Fibroblast of lung (primary cell): ENCODE measurements around the gene P3R3URF. TPM values are rescaled to one million over a fixed set of nuclear protein-coding genes. Genes with fewer than 3 reads are reported as not detected.

ENCODE experiments used
- DNase-seq, 2 donors: peaks; one replicate each; pipeline versions ENCODE4 v3.0.0 to v3.0.0-alpha.2; 2010; ENCODE audit warnings: low read depth in 2 of 2
- H2AFZ ChIP-seq: 2 replicates; pipeline ENCODE4 v1.5.1; 2012; ENCODE audit warnings: low read length, control low read depth, inconsistent platforms
- H3K27ac ChIP-seq: 2 replicates; pipeline ENCODE4 v1.5.1; 2011; ENCODE audit warnings: low read length, control low read depth; ENCODE audit not compliant: insufficient read depth
- H3K27me3 ChIP-seq: 2 replicates; pipeline ENCODE4 v1.5.1; 2011; ENCODE audit warnings: mild to moderate bottlenecking, low read length; ENCODE audit not compliant: control insufficient read depth, insufficient read depth
- H3K36me3 ChIP-seq: 2 replicates; pipeline ENCODE4 v1.5.1; 2011; ENCODE audit warnings: low read length; ENCODE audit not compliant: control insufficient read depth, insufficient read depth
- H3K4me1 ChIP-seq: 2 replicates; pipeline ENCODE4 v1.5.1; 2011; ENCODE audit warnings: low read length; ENCODE audit not compliant: control insufficient read depth, insufficient read depth; ENCODE audit errors: extremely low read depth
- H3K4me2 ChIP-seq: 2 replicates; pipeline ENCODE4 v1.5.1; 2011; ENCODE audit warnings: low read length, control low read depth; ENCODE audit not compliant: insufficient read depth; ENCODE audit errors: extremely low read depth
- H3K4me3 ChIP-seq, 4 experiments: fragments of 200-600 bp in 1 of 4; sonication (generic) in 1 of 4; replicated peaks in 1 of 4; 2 replicates each; pipeline ENCODE4 v1.5.1; 2011 to 2016; ENCODE audit warnings: low read length in 4 of 4, low read depth in 3 of 4, mild to moderate bottlenecking in 3 of 4, control low read depth in 2 of 4, inconsistent platforms in 1 of 4, mixed read lengths in 1 of 4; ENCODE audit not compliant: insufficient read depth in 1 of 4; ENCODE audit errors: control extremely low read depth in 1 of 4
- H3K79me2 ChIP-seq: 2 replicates; pipeline ENCODE4 v1.5.1; 2012; ENCODE audit warnings: mild to moderate bottlenecking, low read length, inconsistent platforms; ENCODE audit not compliant: control insufficient read depth, insufficient read depth
- H3K9ac ChIP-seq: 2 replicates; pipeline ENCODE4 v1.5.1; 2011; ENCODE audit warnings: mild to moderate bottlenecking, low read length, control low read depth; ENCODE audit not compliant: insufficient read depth
- H3K9me3 ChIP-seq: 2 replicates; pipeline ENCODE4 v1.5.1; 2012; ENCODE audit warnings: low read depth, low read length; ENCODE audit not compliant: control insufficient read depth, insufficient read depth
- H4K20me1 ChIP-seq: 2 replicates; pipeline ENCODE4 v1.5.1; 2011; ENCODE audit warnings: low read length; ENCODE audit not compliant: control insufficient read depth, insufficient read depth; ENCODE audit errors: extremely low read depth
- CTCF ChIP-seq, 2 donors: IDR thresholded peaks in 1 of 2; conservative IDR thresholded peaks in 1 of 2; 1 replicate in 1 of 2; 2 replicates in 1 of 2; pipeline ENCODE4 v1.5.1; 2011 to 2012; ENCODE audit warnings: low read length in 2 of 2, control low read depth in 1 of 2, inconsistent platforms in 1 of 2, low read depth in 1 of 2, mild to moderate bottlenecking in 1 of 2
- EZH2 ChIP-seq: IDR thresholded peaks from 2 replicates; pipeline ENCODE4 v1.5.1; 2012; ENCODE audit warnings: low read length, control low read depth, mild to moderate bottlenecking; ENCODE audit errors: missing control alignments
- polyA plus RNA-seq, 2 donors: library from polyadenylated mRNA; depleted of rRNA in 1 of 2; stranded (reverse) in 1 of 2; unstranded in 1 of 2; fragments of >200 nt; gene quantifications; 2 replicates each; pipeline ENCODE4 v1.2.1, GENCODE V29; 2011 to 2012; ENCODE audit warnings: missing spikeins in 1 of 2
- total RNA-seq: library from RNA; depleted of rRNA; stranded (reverse); fragments of >200 nt; gene quantifications from 2 replicates; pipeline ENCODE4 v1.2.1, GENCODE V29; 2014

P3R3URF gene
- total and polyA plus RNA-seq, 2 donors (not counting 1 experiment from before 2014, with no cell fraction given) = not detected

- peak overlapping the region; percentile 33 to 54 (median 38) for H3K4me3 ChIP-seq
- TF ChIP-seq CTCF (conservative IDR thresholded peaks at IDR 0.05 in 1 of 2, IDR thresholded peaks at IDR 0.05 in 1 of 2; ENCODE audit: low read depth in 1 of 2, low read length in 2 of 2) (no peak), EZH2 (no peak)
- no peaks in the 10 kb centered on the region for H3K4me1 ChIP-seq
- peak in 1 of 2 donors; percentile 15 for DNase-seq
- H2AFZ ChIP-seq = peak overlapping the region; percentile 51
- no peaks in the 10 kb centered on the region for H3K36me3 ChIP-seq
- H3K4me2 ChIP-seq = peak overlapping the region; percentile 64
- H3K9ac ChIP-seq = no peak overlapping the region
- no peaks in the 10 kb centered on the region for H3K79me2 ChIP-seq
- H3K9me3 ChIP-seq = no peaks in the 10 kb centered on the region
- no peak overlapping the region for H3K27ac ChIP-seq
- H3K27me3 ChIP-seq = peaks cover 19% of the 10 kb centered on the region
- no peaks in the 10 kb centered on the region for H4K20me1 ChIP-seq
These were observed 9.5 kb downstream of the P3R3URF start for GRCh38 chr1:46166521-46167462.

DNA sequence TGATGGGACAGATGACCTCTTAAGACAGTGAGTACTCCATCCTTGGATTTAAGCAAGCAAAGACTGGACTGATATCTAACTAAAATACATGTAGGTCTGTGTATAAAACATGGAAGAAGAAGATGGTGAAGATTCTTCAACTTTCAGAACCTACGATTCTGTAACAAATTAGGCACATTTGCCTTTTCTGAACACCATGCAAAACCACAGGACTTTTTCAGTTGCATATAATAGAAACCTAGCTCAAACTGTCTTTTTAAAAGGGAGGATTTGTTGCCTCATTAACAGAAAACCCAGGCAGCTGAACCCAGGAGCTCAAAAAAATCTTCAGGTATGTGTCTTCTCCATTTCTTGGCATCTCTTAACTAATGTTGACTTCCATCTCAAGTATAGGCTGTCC lies 16.1 kb downstream of the P3R3URF start:
- no peak for TF ChIP-seq CTCF (conservative IDR thresholded peaks at IDR 0.05 in 1 of 2, IDR thresholded peaks at IDR 0.05 in 1 of 2; ENCODE audit: low read depth in 1 of 2, low read length in 2 of 2)
- no peak for TF ChIP-seq EZH2
- Histone ChIP-seq H3K4me2 (no peak overlapping the region), H3K27ac (no peak overlapping the region), H3K4me1 (no peaks in the 10 kb centered on the region), H2AFZ (no peak overlapping the region), H3K79me2 (no peaks in the 10 kb centered on the region), H3K27me3 (peaks cover 5% of the 10 kb centered on the region), H3K9me3 (no peaks in the 10 kb centered on the region), H3K4me3 (no peak overlapping the region), H4K20me1 (no peaks in the 10 kb centered on the region), H3K9ac (no peak overlapping the region), H3K36me3 (no peaks in the 10 kb centered on the region)
- no peak for DNase-seq

DNA sequence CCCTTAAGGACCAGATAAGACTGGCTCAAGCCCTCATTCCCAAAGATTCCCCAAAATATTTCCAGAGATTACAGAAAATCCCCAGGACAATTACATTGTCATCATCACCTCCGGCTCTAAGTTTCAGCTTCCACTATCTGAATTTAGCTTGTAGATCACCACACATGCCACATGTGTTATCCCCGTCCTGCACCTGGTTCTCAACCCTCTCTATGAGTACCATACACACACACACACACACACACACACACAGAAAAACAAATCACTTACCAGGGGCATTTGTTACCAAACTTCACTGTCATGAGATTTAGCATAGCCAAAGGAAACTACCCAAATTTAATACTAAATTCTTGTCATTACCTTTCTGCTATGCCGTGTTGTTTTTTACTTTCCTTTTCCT lies 16.8 kb downstream of the P3R3URF start:
- Histone ChIP-seq H3K27me3 (peaks cover 5% of the 10 kb centered on the region), H4K20me1 (no peaks in the 10 kb centered on the region), H3K9ac (no peak overlapping the region), H2AFZ (no peak overlapping the region), H3K4me1 (no peaks in the 10 kb centered on the region), H3K36me3 (no peaks in the 10 kb centered on the region), H3K79me2 (no peaks in the 10 kb centered on the region), H3K4me3 (no peak overlapping the region), H3K4me2 (no peak overlapping the region), H3K9me3 (no peaks in the 10 kb centered on the region), H3K27ac (no peak overlapping the region)
- no peak for DNase-seq
- TF ChIP-seq EZH2 = no peak
- no peak for TF ChIP-seq CTCF (conservative IDR thresholded peaks at IDR 0.05 in 1 of 2, IDR thresholded peaks at IDR 0.05 in 1 of 2; ENCODE audit: low read depth in 1 of 2, low read length in 2 of 2)
